Erythroblast (primary cell): ENCODE results near the gene PRKD1.

Experiments
- DNase-seq, 2 experiments: peaks; one replicate each; lab custom pipeline; 2025; lab: John Stamatoyannopoulos, UW
- GATA1 ChIP-seq: IDR thresholded peaks from 2 replicates; pipeline ENCODE4 v1.6.1; 2011; ENCODE audit warnings: low read depth, mild to moderate bottlenecking, control low read depth, low read length, moderate library complexity
- POLR2A ChIP-seq: IDR thresholded peaks from 2 replicates; pipeline ENCODE4 v1.6.1; 2011; ENCODE audit warnings: mild to moderate bottlenecking, low read length

Gene PRKD1

GRCh38 chr14:29618323-29619067, 309.2 kb downstream of the PRKD1 start:
- no peak for DNase-seq
- no peak for TF ChIP-seq GATA1
- no peak for TF ChIP-seq POLR2A

GRCh38 chr14:29616922-29617321, 310.7 kb downstream of the PRKD1 start:
- DNase-seq, result no peak
- TF ChIP-seq POLR2A (no peak), GATA1 (no peak)

DNA sequence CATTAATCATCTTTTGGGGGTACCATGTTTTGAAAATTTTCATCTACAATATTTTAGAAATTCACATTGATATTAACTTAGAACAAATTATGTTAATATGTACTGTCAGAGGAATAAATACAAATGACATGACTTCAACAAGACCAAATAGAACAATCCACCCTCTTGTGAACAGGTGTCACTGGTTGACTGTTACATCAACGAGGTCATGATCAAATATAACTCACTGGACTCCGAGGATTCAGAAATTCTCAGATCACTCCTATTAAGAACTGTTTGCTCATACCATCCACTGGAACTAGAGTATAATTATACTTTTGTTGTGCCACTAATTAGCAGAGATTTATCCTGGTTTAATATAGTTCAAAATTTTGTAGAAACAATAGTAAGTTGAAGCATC, 318.8 kb downstream of the PRKD1 start:
- no peak for TF ChIP-seq POLR2A
- no peak for TF ChIP-seq GATA1

GRCh38 chr14:29607169-29607568, 320.5 kb downstream of the PRKD1 start:
- DNase-seq, result no peak
- TF ChIP-seq GATA1, result no peak
- TF ChIP-seq POLR2A, result no peak

More for the DNA sequence above, 318.8 kb downstream of the PRKD1 start:
- no peak for DNase-seq

GRCh38 chr14:29603696-29604095, 324.0 kb downstream of the PRKD1 start:
- TF ChIP-seq GATA1 (no peak), POLR2A (no peak)
- no peak for DNase-seq

DNA sequence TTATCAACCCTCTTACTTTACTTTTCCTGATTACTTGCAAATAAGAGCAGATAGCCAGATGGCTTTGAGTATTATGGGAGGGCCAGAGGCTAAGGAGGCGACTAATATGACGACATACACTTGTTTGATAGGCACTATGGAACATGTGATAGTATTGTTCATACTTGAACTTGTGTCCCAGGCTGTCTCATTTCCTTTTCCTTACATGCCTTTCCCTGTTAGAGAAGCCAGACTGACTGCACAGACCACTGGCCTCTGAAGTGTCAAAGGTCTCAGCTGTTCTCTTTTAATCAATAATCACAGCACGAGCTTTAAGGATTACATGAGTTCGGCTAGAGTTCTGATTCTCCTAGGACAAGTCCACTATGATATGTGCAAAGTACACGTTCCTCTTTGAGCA, 326.0 kb downstream of the PRKD1 start:
- no peak for DNase-seq

GRCh38 chr14:29587761-29588470, 339.7 kb downstream of the PRKD1 start:
- DNase-seq, result no peak
- TF ChIP-seq GATA1, result no peak
- TF ChIP-seq POLR2A, result no peak

More for the DNA sequence above, 326.0 kb downstream of the PRKD1 start:
- no peak for TF ChIP-seq POLR2A

DNA sequence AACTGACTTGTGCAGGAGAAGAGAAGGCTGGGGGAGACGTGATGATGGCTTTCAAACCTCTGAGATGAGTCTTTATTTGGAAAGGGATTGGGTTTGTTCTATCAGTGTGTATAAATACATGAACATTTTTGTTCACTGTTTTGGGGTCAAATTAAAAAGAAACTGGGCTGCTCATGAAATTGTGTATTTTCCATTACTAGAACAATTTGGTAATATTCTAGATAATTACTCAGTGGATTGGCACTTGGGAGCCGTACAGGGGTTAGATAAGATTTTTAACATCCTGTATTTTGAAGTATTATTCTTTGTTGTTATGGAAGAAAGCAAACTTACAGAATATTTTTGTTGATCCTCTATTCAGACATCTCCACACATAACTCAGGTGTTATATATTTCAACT, 340.6 kb downstream of the PRKD1 start:
- no peak for DNase-seq

GRCh38 chr14:29584992-29585391, 342.7 kb downstream of the PRKD1 start:
- no peak for TF ChIP-seq GATA1
- TF ChIP-seq POLR2A, result no peak
- no peak for DNase-seq

More for the DNA sequence above, 340.6 kb downstream of the PRKD1 start:
- TF ChIP-seq POLR2A, result no peak

DNA sequence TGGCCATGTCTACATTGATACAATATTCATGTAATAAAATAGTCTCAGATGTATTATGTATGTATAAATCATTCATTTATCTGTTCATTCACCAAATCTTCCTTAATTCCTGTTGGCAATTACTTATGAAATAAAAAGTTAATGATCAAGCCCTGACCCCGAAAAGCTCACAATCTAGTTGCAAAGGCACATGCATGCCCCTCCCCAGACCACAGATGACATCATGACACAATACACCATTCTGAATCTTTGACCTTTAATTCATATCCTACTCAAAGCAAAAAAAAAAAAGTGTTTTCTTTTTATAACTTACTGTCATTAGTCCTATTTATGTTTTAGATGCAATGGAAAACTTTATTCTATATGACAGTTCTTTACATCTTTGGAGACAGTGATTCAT, 346.9 kb downstream of the PRKD1 start:
- no peak for TF ChIP-seq POLR2A
- TF ChIP-seq GATA1, result no peak
- DNase-seq, result no peak

DNA sequence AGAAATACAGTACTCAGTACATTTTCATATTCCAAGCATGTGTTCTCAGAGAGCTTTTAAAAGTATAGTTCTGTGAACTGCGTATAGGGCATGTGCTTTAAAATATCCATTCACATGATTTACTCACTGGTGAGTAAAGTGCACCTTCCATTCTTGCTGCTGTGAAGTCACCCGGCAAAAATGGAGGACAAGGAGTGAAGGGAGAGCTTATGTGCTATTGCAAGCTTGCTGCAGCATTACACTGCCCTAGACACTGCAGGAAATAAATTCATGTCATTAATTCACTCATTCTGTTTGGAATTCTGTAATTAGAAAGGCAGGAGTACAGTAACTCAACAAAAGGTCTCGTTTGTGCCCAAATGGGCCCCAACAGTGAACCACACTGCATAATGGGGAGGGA, 347.8 kb downstream of the PRKD1 start:
- TF ChIP-seq POLR2A, result no peak
- TF ChIP-seq GATA1, result no peak
- no peak for DNase-seq

DNA sequence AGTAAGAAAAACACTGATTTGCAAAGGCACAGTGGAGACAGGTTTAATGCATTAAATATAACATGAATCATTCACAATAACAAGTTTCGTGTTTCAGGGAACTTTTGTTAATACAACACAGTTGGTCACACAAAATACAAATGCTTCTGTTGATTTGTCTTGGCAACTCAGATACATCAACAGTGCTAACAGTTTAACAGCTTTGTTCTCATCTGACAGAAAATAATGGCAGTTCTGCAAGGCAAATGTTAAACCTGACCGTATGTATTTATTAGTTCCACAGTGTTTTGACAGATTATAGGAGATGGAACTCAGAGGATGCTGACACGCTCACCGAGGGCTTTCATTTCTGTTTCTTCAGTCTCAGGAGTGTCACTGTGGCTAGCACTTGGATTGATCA, 350.7 kb downstream of the PRKD1 start:
- no peak for TF ChIP-seq GATA1
- no peak for TF ChIP-seq POLR2A
- DNase-seq, result no peak

- DNase-seq, result no peak
- no peak for TF ChIP-seq POLR2A
- no peak for TF ChIP-seq GATA1
Measured at GRCh38 chr14:29569194-29569593, 358.5 kb downstream of the PRKD1 start.

DNA sequence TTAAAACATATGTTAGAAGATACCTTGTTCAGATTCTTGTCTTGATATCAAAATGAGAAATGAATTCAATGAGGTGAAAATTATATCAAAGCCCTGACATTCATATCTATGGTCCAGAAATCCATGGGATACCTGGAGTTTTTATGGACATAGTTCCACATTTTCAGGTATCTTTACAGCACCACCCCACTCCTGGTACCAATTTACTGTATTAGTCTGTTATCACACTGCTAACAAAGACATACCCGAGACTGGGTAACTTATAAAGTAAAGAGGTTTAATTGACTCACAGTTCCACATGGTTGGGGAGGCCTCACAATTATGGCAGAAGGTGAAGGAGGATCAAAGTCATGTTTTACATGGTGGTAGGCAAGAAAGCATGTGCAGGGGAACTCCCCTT, 361.5 kb downstream of the PRKD1 start:
- TF ChIP-seq GATA1 (no peak), POLR2A (no peak)
- no peak for DNase-seq
